Pulmonary artery endothelial cell (primary cell): ENCODE data around the gene PSMC3IP. TPM values are rescaled to one million over a fixed set of nuclear protein-coding genes. Genes with fewer than 3 reads are reported as not detected.
"Not testable (repeated sequence)": the region's sequence is repeated elsewhere in the genome, so short reads cannot be mapped to it uniquely, and the experiment has no call there.

Source experiments
- DNase-seq: peaks from one replicate; pipeline ENCODE4 v3.0.0-alpha.2; 2011; ENCODE audit warnings: low read depth, low spot score
- total RNA-seq: library from RNA; depleted of rRNA; stranded (reverse); fragments of >200 nt; gene quantifications from 2 replicates; pipeline ENCODE4 v1.2.3, GENCODE V29; 2014

PSMC3IP gene
- 7.6 and 9.2 TPM in 2 replicates for total RNA-seq

DNA sequence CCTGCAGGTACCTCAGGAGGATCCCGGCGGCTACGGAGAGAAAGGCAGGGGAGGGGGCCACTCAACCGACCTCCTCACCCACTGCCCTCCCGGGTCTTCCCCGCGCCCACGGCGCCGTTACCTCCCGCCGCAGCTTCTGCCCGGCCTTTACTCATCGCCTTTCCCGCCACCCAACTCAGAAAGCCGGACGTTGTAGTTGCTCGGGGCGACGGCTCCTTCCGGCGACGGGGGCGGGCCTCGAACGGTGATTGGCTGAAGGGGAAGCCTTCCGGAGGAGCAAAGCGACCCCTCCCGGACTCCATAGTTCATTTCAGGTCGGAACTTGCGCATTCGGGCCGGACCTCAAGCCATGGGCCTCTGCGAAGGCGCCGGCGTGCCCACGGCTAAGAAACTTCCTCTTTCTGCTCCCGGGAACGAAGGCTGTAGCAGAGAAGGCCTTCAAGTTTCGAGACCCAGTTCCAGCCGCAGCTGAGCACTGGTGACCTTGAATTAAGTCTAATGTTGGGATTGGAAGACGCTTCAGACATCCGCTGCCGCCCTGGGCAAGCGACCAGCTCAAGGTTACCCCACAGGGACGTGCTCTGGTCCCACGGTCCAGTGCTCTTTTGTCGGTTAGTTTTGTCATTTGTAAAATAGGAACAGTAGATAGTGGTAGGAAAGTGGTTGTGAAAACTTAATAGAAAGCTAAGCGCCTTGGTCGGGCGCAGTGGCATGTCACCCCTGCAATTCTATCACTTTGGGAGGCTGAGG, at the start of gene PSMC3IP:
Gene PSMC3IP, minus strand, starts transcription at position 198 of the 750 bp plus-strand sequence. Its CDS starts 43 bp downstream, at position 155.
- peak; percentile 80 for DNase-seq

- DNase-seq, result peak; percentile 11
Measured at GRCh38 chr17:42623732-42624596, 46.4 kb upstream of the PSMC3IP start.

DNA sequence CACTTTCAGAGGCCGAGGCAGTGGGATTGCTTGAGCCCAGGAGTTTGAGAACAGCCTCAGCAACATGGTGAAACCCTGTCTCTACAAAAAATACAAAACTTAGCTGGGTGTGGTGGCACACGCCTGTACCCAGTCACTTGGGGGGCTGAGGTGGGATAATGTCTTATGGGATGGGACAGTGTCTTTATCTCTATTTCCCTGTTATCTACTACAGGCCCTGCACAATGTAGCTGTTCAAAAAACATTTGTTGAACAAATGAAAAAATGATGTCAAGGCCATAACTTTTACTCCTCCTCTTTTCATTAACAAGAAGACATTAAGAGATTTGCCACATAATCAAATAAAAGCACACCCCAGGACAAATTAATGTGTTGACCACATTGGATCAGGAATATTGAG, 45.7 kb upstream of the PSMC3IP start:
- no peak for DNase-seq

DNA sequence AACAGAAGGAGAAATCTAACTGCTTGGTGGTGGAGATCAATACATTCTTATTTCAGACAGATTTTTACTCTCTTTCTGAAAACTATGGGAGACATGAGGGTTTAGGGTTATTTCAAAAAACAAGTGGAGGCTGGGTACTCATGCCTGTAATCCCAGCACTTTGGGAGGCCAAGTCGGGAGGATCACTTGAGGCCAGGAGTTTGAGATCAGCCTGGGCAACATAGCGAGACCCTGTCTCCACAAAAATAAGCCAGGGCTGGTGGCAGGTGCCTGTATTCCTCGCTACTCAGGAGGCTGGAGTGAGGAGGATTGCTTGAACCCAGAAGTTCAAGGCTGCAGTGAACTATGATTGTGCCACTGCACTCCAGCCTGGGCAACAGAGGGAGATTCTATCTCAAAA, 44.5 kb upstream of the PSMC3IP start:
- not testable (repeated sequence) for DNase-seq

DNA sequence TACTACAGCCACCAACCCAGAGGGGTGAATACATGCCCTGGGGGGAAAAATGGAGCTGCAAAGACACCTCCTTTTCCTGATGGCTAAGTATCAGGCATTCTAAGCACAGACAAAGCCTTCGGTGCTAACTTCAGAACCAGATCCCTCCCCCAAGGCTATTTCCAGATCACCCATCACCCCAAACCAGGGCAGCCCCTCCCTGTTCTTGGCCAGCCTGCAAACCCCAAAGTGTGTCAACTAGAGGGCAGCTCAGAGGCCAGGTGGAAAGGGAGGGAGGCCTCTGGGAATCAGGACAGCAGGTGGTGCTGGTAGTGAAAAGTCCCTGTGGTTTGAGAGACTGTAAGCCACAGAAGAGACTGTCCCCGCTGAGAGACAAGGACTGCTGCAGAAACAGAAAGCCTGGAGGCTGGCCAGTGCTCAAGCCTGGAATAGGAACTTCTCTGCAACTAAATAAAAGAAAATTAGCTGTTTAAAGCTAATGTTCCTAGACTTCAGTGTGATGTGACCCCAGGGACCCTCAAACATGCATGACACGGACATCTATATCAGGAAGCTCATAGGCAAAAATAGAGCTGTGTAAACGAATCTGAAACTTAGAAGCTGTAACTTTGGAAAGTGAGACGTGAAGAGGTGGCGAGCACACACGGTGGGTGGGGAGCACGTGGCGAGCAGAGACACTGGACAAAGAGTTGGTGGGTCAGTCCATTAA, 41.1 kb upstream of the PSMC3IP start:
- DNase-seq, result no peak

GRCh38 chr17:42617956-42618431, 40.5 kb upstream of the PSMC3IP start:
- no peak for DNase-seq

DNA sequence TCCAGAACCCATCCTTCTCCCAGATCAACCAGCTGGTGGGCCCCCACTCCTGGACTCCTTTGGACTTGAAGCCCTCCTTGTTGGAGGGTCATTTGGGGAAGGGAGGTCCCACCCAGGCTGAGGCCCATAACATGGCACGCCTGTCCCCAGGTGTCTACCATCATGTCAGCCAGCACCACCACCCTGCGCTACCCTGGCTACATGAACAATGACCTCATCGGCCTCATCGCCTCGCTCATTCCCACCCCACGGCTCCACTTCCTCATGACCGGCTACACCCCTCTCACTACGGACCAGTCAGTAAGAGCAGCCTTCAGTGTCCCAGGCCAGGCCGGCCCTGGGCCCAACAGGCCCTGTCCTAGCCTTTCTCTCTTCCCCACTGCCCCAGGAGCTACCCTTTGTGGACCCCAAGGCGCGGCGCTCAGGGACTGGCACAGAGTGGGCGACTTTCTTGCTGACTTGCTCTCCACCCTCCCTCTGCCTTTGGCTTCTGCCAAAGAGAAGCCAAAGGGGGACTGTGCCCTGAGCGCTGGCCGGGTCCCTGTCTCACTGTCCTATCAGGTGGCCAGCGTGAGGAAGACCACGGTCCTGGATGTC, 36.3 kb upstream of the PSMC3IP start:
- no peak for DNase-seq

GRCh38 chr17:42612013-42612412, 34.5 kb upstream of the PSMC3IP start:
- no peak for DNase-seq

GRCh38 chr17:42609814-42610801, 32.6 kb upstream of the PSMC3IP start:
- not testable (repeated sequence) for DNase-seq

DNA sequence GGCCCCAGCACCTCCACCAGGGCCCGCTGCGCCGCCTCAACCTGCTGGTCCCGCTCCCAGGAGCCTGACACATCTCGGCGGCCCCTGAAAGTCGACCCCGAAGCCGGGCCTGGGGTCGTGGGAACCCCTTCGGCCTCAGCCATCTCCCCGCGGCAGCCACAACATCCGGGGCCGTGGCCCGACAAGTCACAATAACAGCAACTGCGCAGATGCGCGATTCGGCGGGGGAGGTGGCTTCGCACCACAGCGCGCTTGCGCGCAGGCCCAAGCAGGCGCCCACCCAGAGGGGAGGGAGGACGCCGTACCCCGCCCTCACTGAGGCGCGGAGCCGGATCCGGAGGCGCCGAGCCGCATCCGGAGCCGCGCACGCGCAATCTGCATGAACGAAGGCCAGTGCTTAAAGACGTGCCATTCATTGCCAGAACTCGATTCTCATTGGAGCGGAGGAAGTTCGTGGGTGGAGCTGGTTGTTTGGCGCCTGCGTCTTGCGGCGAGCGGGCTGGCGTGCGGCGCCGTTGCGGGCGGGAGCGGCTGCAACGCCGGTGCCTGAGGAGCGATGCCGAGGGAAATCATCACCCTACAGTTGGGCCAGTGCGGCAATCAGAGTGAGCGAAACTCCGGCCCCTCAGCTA, 31.8 kb upstream of the PSMC3IP start, which contains the start of the genes RETREG3 and TUBG1:
Gene RETREG3, minus strand, starts transcription at position 193 of the 632 bp plus-strand sequence. Its CDS starts 50 bp downstream, at position 143.
Gene TUBG1, plus strand, starts transcription at position 502 of the 632 bp plus-strand sequence. Its CDS starts 55 bp downstream, at position 557.
- DNase-seq, result peak; percentile 96

DNA sequence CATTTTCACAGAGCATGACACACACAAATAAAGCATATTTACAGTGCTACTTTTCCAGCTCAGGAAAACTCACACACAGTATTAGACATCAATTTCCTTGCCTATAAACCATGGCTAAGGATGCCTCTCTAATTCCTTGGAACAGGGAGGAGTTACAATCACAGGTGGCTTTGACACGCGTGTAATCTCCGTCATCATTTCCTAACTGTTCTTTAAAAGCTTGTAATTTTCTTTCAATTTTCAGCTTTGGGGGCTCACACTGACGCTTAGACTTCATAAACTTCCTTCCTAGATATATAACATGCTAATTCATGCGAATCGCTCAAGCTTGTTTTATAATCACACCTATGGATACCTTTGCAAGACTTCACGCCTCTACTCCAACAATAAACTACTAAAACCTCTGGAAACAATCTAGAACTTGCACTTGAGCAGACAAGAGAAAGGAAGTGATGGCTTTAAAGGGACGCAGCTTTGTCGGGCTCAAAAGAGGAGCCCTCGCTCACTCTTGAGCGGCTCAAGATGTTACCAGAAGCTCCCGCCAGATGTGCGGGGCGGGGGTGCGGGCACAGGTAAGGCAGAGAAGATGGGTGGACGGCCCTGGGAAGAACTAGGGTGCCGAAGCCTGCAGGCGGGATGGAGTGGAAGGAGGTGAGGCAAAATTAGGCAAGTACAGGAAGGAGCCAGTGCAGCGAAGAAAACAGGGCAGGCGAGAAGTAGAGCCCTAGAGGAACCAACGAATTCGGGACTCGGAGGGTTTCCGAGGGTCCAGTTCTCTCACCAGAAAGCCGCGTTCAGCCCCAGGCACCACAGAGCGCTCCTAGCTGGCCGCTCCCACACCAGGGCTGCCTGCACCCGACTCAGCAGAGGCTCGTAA, 31.0 kb upstream of the PSMC3IP start:
- DNase-seq, result no peak

GRCh38 chr17:42607769-42608168, 30.2 kb upstream of the PSMC3IP start:
- no peak for DNase-seq

- no peak for DNase-seq
Measured at GRCh38 chr17:42603318-42603717, 25.8 kb upstream of the PSMC3IP start.

DNA sequence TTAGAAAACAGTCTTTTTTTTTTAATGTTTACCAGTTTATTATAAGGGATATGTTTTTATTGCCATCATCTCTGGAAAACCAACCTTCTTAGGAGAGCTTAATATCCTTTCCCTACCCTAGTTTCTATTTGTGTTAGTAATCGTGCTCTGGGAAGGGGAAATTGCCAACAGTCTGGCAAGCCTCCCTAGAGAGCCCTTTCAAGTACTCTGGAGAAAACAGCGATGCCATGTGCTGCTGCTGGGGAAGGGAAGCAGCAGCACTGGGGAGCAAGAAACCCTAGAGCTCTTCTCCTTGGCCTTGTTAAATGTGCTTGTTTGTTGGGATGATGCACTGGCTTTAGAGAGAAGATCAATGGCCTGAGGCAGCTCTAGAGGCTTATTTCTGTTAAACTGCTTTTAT, 21.4 kb upstream of the PSMC3IP start:
- no peak for DNase-seq

DNA sequence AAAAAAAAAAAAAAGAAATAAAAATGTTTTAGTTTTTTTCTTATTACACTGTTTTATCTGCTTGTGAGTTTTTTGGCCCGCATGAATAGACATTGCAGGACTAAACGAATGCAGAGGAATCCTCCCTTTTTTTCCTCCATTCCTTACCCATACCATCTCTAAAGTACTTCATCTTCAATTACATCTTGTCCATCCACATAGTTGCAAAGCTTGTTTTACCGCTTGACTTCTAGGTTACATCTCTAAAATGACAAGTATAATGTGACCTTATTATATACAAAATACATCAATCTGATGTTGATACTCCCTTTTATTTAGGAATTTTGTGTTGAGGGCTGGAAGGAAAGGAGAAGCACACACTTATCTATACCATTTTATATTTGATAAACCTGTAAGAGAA, 18.9 kb upstream of the PSMC3IP start:
- no peak for DNase-seq

DNA sequence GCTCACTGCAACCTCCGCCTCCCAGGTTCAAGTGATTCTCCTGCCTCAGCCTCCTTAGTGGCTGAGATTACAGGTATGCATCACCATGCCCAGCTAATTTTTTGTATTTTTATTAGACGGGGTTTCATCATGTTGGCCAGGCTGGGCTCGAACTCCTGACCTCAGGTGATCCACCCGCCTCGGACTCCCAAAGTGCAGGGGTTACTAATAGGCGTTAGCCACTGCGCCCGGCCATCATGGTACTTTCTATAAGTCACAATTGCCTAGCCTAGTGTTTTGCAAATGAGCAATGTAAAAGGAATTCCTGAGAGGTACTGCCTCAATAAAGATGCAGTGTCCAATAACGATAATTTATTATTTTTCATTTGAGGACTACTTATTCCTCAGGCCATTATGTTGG, 13.9 kb upstream of the PSMC3IP start:
- no peak for DNase-seq

- no peak for DNase-seq
Measured at GRCh38 chr17:42590886-42591285, 13.4 kb upstream of the PSMC3IP start.

DNA sequence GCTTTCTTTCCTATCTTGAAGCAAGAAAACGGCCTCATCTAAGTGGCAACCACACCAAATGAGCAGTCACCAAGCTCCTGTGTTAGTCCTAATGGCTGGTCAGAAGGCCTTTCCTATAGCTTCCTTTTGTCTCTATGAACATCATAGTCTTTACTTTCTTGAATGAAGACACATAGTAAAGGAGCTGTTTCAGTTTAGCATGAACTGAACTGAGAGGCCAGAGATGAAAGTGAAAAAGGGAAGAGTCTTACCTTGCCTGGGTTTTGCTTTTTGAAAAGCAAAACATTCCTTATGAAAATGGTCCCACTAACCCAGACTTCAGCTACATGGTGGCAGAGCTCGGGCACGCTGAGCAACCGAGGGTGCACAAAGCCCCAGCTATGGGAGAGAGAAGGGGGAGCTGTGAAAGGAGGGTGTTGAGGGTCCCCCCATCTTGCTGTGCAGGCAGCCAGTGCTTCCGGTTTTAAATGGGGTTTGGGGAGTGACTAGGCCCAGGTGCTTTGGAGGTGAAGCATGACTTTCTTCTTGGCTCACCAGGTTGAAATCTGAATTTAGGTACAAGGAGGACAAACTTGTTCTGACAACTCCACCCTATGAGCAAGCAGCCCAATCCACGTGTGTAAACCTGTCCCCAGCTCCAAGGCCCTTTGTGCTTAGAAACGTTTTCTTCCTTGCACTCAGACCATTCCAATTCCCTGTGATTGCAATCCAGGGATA, 9.1 kb upstream of the PSMC3IP start:
- DNase-seq, result no peak
